HepG2 (cell line): ENCODE data around the gene HEPACAM2. TPM values are rescaled to one million over a fixed set of nuclear protein-coding genes. Genes with fewer than 3 reads are reported as not detected.

Source experiments
- ATAC-seq: fragments of 200-7000 bp; cut with Tn5 transposase; 3 replicates; pipeline ENCODE4 v1.9.1; 2020; ENCODE audit warnings: mild to moderate bottlenecking, moderate library complexity
- BruUV-seq: library from RNA; stranded (reverse); fragments of 400-500 nt; replicated peaks from 2 replicates; lab custom pipeline; 2021; lab: Mats Ljungman, UMichigan
- CTCF ChIA-PET: fragments of 300-600 bp; formaldehyde crosslinking; extraction: SDS; loops from one replicate; lab custom pipeline; 2021; ENCODE audit warnings: low total read pairs, inconsistent platforms, low intra/inter-chr PET ratio; lab: Yijun Ruan, JAX
- POLR2A ChIA-PET: fragments of 350-600 bp; sonication (Branson Sonifier 250); formaldehyde crosslinking; loops from one replicate; lab custom pipeline; 2020; ENCODE audit warnings: antibody characterized with exemption, inconsistent platforms; lab: Yijun Ruan, JAX
- DNase-seq: peaks from one replicate; pipeline ENCODE4 v3.0.0-alpha.2; 2015; ENCODE audit warnings: low spot score
- FAIRE-seq: peaks from 3 replicates; lab custom pipeline; 2011; peaks lifted over from hg19 to GRCh38; lab: Jason Lieb, UNC
- H2AFZ ChIP-seq: one replicate; pipeline ENCODE4 v1.6.1; 2011; ENCODE audit warnings: low read length, inconsistent platforms
- H3K27ac ChIP-seq: fragments of 300-600 bp; 3 replicates; pipeline ENCODE4 v1.8.0; 2011; ENCODE audit warnings: mixed run types, mild to moderate bottlenecking, mixed read lengths, low read length, inconsistent platforms; ENCODE audit not compliant: insufficient read depth; ENCODE audit errors: extremely low read length
- H3K27me3 ChIP-seq, 2 experiments: fragments of 200-600 bp in 1 of 2; 2 replicates in 1 of 2; 3 replicates in 1 of 2; pipeline versions ENCODE4 v1.6.0 to v1.8.0; 2011; ENCODE audit warnings: low read length in 2 of 2, mild to moderate bottlenecking in 2 of 2, moderate library complexity in 2 of 2, inconsistent platforms in 1 of 2; ENCODE audit not compliant: insufficient read depth in 2 of 2, control insufficient read depth in 1 of 2
- H3K36me3 ChIP-seq, 2 experiments: fragments of 200-600 bp in 1 of 2; replicated peaks in 1 of 2; 2 replicates in 1 of 2; 3 replicates in 1 of 2; pipeline versions ENCODE4 v1.5.1 to v1.8.0; 2011; ENCODE audit warnings: low read length in 2 of 2, inconsistent platforms in 1 of 2; ENCODE audit not compliant: insufficient read depth in 2 of 2, control insufficient read depth in 1 of 2
- H3K4me1 ChIP-seq: 2 replicates; pipeline ENCODE4 v1.5.1; 2012; ENCODE audit warnings: low read length, inconsistent platforms; ENCODE audit not compliant: insufficient read depth
- H3K4me2 ChIP-seq: 2 replicates; pipeline ENCODE4 v1.6.0; 2011; ENCODE audit warnings: low read depth, low read length, inconsistent platforms
- H3K4me3 ChIP-seq, 3 experiments: fragments of 200-600 bp in 1 of 3; sonication (generic), shearing (Covaris generic) in 1 of 3; replicated peaks in 1 of 3; 2 replicates each; pipeline ENCODE4 v1.5.1; 2011 to 2016; ENCODE audit warnings: low read length in 3 of 3, inconsistent platforms in 2 of 3, low read depth in 2 of 3, mild to moderate bottlenecking in 2 of 3, control low read depth in 1 of 3, mixed read lengths in 1 of 3; ENCODE audit not compliant: insufficient read depth in 1 of 3
- H3K79me2 ChIP-seq: one replicate; pipeline ENCODE4 v1.6.1; 2011; ENCODE audit warnings: low read length, inconsistent platforms; ENCODE audit not compliant: insufficient read depth
- H3K9ac ChIP-seq: 2 replicates; pipeline ENCODE4 v1.6.0; 2011; ENCODE audit warnings: mild to moderate bottlenecking, low read depth, low read length, inconsistent platforms; ENCODE audit not compliant: insufficient read depth
- H3K9me3 ChIP-seq: 2 replicates; pipeline ENCODE4 v1.5.1; 2012; ENCODE audit warnings: mild to moderate bottlenecking, low read length
- H4K20me1 ChIP-seq: 2 replicates; pipeline ENCODE4 v1.6.0; 2011; ENCODE audit warnings: inconsistent platforms, mild to moderate bottlenecking, low read length, moderate library complexity; ENCODE audit not compliant: insufficient read depth
- EP300 ChIP-seq, 3 experiments: sonication (generic) in 1 of 3; formaldehyde crosslinking in 1 of 3; IDR thresholded peaks; 2 replicates each; pipeline versions ENCODE4 v1.5.1 to v1.6.1; 2011 to 2020; ENCODE audit warnings: low read depth in 2 of 3, low read length in 2 of 3, borderline replicate concordance in 1 of 3, improper control_type of control experiment in 1 of 3, mild to moderate bottlenecking in 1 of 3, missing genetic modification reagents in 1 of 3, moderate library complexity in 1 of 3
- JARID2 ChIP-seq: sonication (generic); formaldehyde crosslinking; IDR thresholded peaks from 2 replicates; pipeline ENCODE4 v1.8.1; 2023; ENCODE audit warnings: missing genetic modification reagents, inconsistent platforms; ENCODE audit not compliant: insufficient replicate concordance
- MED1 ChIP-seq: sonication (generic); formaldehyde crosslinking; IDR thresholded peaks from 2 replicates; pipeline ENCODE4 v1.4.0; 2020; ENCODE audit warnings: missing genetic modification reagents
- ZNF12 ChIP-seq: sonication (generic); formaldehyde crosslinking; IDR thresholded peaks from 2 replicates; pipeline ENCODE4 v1.5.0; 2020; ENCODE audit warnings: missing genetic modification reagents
- WGBS: methylation state at CpG from one replicate; pipeline ENCODE4 v1.1.6; 2017; ENCODE audit warnings: low lambda C conversion rate; 5-methylcytosine and 5-hydroxymethylcytosine counted together
- in situ Hi-C: cut with HindIII; loops from 2 replicates; pipeline ENCODE4 v1.10.0; 2017; ENCODE audit warnings: low pct_unique_long_range_greater_than_20kb; ENCODE audit not compliant: extremely low pct_ligation_motif_present
- intact Hi-C: fragments of 100-400 bp; cut with micrococcal nuclease; formaldehyde crosslinking; loops from one replicate; pipeline ENCODE4 v1.10.0; 2022; ENCODE audit not compliant: unreplicated experiment
- polyA plus RNA-seq, 8 experiments: library from polyadenylated mRNA; depleted of rRNA in 3 of 8; stranded (reverse) in 7 of 8; unstranded in 1 of 8; fragments of >200 nt; fragmentation: Illumina TruSeq in 4 of 8; extraction: Trizol in 4 of 8; gene quantifications; 2 replicates each; pipeline versions ENCODE4 v1.2.1 to v1.2.3, GENCODE V29; 2011 to 2016; ENCODE audit warnings: low read depth in 4 of 8, missing spikeins in 1 of 8, mixed read lengths in 1 of 8; ENCODE audit not compliant: insufficient read depth in 1 of 8
- total RNA-seq, 5 experiments: library from RNA; depleted of rRNA; stranded (reverse); fragments of >200 nt; fragmentation: Illumina TruSeq; extraction: Trizol; gene quantifications; 2 replicates each; pipeline ENCODE4 v1.2.3, GENCODE V29; 2016; ENCODE audit warnings: low read depth in 1 of 5
- TF ChIP-seq, protein P1 (sequence below): sonication (generic); formaldehyde crosslinking; IDR thresholded peaks from 2 replicates; pipeline ENCODE4 v1.5.0; 2020; ENCODE audit warnings: mild to moderate bottlenecking, missing genetic modification reagents

Gene HEPACAM2
- total and polyA plus RNA-seq, 2 of the 13 experiments (the other 11 are each of a cell fraction or from before 2014, with no cell fraction given) = not detected

DNA sequence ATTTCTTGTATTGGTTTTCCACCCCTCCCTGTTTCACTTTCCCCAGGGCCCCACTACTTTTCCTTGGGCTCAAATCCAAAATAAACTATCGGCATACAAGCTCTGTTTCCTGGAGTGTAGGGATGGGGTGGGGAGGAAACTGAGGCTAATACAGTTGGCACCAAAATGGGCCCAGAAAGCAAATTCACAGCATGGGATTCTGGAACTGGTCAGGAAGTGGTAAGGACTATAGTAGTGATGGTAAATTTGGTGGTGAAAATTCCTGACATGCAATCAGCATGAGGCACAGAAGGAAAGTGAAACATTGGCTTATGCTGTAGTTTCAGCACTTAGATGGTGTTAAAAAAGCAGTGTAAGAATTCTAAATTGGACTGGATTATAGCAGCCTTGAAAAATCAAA lies 69.4 kb downstream of the HEPACAM2 start (continued):
- TF ChIP-seq, protein P1, sequence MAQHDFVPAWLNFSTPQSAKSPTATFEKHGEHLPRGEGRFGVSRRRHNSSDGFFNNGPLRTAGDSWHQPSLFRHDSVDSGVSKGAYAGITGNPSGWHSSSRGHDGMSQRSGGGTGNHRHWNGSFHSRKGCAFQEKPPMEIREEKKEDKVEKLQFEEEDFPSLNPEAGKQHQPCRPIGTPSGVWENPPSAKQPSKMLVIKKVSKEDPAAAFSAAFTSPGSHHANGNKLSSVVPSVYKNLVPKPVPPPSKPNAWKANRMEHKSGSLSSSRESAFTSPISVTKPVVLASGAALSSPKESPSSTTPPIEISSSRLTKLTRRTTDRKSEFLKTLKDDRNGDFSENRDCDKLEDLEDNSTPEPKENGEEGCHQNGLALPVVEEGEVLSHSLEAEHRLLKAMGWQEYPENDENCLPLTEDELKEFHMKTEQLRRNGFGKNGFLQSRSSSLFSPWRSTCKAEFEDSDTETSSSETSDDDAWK = no peak

DNA sequence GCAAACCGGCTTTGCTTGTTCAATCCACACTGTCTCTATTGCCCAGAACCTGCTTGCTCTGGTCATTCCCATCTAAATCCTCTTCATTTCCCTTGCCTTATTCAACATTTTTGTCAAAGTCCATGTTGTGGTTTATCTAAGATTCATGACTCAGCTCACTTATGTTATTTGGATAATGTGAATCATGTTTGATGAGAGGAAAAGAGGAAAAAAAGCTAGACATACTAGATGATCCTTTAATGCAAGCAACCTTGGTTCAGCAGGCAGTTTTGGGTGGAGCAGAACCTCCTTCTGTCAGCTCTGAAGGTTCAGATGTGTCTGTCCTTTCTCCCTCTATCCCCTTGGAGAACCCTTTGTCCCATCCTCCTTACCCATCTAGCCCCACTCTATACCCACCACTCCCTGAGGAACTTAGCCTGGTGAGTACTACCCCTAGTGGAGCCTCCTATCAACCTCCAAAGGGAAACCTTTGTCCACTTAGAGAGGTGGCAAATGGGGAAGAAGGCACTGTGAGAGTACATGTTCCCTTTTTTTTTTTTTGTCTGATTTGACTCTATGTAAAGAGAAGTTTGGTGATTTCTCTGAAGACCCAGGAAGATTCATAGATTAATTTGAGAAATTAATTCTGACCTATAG lies 76.0 kb downstream of the HEPACAM2 start:
- Histone ChIP-seq H3K4me2 (no peak overlapping the region), H3K36me3 (no peaks in the 10 kb centered on the region), H3K9me3 (no peaks in the 10 kb centered on the region), H4K20me1 (no peaks in the 10 kb centered on the region), H3K27ac (no peak overlapping the region), H3K27me3 (peaks cover 2 to 3% of the 10 kb centered on the region in 2 experiments; a peak in 1 of 5 replicates), H3K4me1 (no peaks in the 10 kb centered on the region), H3K9ac (no peak overlapping the region), H2AFZ (no peak overlapping the region), H3K79me2 (no peaks in the 10 kb centered on the region), H3K4me3 (no peak overlapping the region)
- no TSS peak for BruUV-seq
- intact Hi-C loops = no loop called here
- in situ Hi-C loops = no loop called here
- TF ChIP-seq ZNF12 = no peak
- no peak for TF ChIP-seq MED1 (CRISPR knock-in tag)
- TF ChIP-seq EP300 (IDR thresholded peaks at IDR 0.05; ENCODE audit: low read depth in 2 of 2, low read length in 2 of 2) = no peak
- no peak for TF ChIP-seq EP300 (CRISPR knock-in tag; IDR thresholded peaks at IDR 0.05; ENCODE audit: borderline replicate concordance)
- TF ChIP-seq JARID2 (CRISPR knock-in tag) = no peak
- FAIRE-seq (no peak), ATAC-seq (no peak), DNase-seq (no peak)
- ChIA-PET POLR2A (no interaction called here), CTCF (no interaction called here)
- WGBS = 3% methylated on average over 1 of the region's 1 CpG
